ENCODE results near the gene CHRNA3.

DNA sequence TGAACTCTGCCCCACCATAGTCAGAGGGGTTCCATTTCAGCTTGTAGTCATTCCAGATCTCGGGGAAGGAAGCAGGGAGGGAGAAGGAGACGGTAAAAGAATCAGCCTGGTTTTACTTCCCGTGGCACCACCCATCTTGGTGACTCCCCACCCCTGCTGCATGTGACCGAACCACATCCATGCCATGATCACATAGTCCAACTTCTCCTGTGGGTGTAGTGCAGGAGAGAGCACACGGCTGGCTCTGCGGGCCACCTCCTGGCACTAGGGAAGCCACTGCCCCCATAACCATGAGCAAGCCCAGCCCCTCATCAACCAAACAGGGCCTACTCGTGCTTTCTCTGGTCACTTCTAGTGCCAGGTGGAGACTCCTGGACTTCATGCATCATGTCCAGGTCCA is 3.7 kb downstream of the CHRNA3 start:
- no peak for TF ChIP-seq POLR2A (IDR thresholded peaks at IDR 0.05; ENCODE audit: borderline replicate concordance, extremely low read depth, insufficient read depth, insufficient read length)
- no peak for TF ChIP-seq EZH2 (IDR thresholded peaks at IDR 0.05)

Data from HCT116 (cell line).